GM21619 (cell line): ENCODE measurements around the gene ZNF24.

Source experiments
- ATAC-seq: cut with Tn5 transposase; IDR thresholded peaks from one replicate; pipeline ENCODE4 v1.9.1; 2021; ENCODE audit not compliant: unreplicated experiment

ZNF24 gene

GRCh38 chr18:35296060-35296459 lies 48.2 kb downstream of the ZNF24 start:
- ATAC-seq: no peak

DNA sequence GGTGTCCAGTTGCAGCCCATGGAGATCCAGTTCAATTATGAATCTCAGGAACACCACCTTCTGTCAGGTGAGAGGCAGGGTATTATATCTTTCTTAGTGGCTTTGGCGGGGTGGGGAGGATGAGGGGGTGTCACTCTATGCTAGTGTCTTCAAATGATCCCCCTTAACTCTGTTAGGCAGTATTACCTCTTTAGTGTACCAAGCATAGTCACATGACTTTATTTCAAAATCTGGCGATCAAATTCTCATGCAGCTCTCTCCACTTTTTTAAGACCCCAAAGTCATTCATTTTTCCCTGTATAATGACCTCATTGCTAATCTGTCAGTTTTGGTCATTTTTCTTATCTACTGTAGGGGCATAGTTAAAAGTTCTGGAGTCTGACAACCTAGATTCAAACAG lies 53.1 kb downstream of the ZNF24 start:
- ATAC-seq: no peak

DNA sequence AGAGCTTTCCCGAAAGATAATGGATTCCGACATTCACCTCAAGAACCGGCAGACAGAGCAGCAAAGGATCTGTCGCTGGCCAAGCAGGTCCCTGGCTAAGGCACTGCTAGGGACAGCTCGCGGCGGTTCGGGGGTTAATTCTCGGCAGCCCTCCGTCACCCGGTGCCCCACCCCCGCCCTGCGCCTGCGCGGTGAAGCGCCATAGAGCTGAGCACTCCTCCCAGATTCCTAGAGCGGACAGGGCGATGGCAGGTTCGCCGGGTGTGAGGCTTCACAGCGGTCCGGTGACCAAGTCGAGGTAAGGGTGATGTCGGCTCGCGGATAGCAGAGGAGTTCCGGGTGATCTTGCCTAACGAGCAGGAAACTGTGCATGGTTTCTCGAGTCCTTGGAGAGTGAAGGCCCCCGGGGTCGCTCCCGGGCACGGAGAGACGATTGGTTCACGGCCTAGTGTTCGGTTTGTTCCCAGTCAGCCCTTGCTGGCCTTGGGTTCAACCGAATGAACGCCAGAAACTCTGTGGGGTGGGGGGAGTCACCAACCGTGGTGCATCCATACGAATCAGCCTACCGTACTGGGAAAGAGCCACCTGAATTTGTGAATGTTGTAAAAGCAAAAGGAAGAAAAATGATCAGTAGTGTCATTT lies 54.0 kb downstream of the ZNF24 start, which contains the start of gene ZSCAN30:
Gene ZSCAN30, minus strand, starts transcription at position 136 of the 642 bp plus-strand sequence. CDS start 25,877 bp downstream, outside the sequence.
- ATAC-seq: peak; percentile 93

DNA sequence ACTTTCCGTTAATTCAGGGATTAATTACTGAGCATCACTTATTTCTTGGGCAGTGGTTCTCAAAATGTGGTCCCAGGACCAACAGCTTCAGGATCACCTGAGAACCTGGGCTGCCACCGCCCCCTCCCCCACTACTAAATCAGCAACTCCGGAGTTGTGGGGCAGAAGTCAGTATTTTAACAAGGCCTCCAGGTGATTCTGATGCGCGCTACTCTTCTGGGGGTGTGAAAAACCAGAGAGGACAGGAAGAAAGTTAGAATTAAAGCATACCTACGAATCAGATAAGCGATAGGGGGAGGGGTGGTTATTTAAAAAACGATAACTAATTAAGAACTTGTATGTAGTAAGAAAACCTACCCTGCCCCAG lies 54.5 kb downstream of the ZNF24 start:
- ATAC-seq: peak; percentile 27

- no peak for ATAC-seq
Measured at GRCh38 chr18:35289293-35289692, 54.9 kb downstream of the ZNF24 start.

DNA sequence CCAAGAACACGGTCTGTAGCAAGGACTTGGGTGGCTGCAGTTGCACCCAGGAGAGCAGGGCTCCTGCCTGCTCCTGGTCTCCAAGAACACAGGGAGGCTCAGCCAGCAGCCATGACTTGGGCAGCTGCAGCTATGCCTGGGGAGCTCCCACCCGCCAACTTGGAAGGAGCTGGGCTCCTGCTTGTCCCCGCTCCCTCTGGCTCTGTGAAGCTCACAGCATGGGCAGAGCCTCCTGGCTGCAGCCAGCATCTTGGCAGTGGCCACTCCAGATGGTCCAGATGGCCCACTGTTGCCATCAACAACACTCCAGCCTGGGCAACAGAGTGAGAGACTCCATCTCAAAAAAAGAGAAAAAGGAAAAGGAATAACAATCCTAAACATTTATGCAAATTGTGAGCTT lies 59.4 kb downstream of the ZNF24 start:
- ATAC-seq: no peak

DNA sequence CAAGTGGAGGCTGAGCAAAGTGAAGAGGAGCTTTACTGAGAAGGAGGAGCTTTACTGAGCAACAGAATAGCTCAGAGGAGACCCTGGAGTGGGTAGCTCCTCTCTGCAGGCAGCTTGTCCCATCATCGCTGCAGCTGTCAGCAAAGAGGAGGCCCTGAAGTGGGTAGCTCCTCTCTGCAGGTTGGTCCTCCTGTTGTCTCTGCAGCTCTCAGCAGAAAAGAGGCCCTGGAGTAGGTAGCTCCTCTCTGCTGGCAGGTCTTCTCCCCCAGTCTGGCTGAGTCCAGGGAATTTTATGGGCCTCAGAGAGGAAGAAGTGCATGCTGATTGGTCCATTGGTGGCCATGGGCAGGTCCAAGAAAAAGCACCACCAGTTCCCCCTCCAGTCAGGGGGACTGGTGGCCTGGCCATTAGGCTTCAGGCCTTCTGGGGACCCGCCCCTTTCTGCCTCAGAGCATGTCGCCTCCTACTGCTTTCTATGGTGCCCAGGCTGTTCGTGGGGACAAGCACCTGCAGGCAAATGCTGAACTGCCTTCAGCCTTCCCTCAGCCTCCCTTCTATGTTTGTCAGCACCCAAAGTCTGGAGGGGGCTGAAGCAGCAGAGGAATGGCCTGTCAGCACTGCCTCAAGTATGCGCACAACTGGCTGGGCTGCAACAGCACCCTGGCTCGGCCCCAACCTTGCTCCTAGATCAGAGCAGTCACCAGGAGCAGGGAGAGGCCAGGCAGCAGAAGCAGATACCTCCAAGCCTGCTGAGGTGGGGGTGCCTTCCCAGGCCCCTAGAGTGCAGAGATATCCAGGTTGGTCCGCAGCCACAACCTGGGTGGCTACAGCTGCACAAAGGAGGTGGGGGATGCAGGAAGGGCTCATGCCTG lies 60.1 kb downstream of the ZNF24 start:
- ATAC-seq: no peak

DNA sequence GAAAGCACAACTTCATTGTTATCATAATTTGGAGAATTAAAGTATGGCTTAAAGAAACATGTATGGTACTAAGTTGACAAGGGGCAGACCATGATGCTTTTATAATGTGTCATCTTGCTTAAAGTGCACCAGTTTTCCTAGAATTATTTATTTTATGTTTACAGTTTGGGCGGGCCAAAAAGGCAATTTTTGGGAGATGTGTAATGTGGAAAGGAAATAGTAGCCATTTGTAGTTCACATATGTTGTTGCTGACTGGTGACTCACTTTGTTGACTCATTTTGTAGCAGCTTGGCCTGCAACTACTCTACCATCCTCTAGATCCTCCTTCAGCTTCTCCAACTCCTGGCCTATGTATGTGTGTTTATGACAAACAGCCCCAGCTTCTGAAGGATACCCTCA lies 61.9 kb downstream of the ZNF24 start:
- ATAC-seq: no peak
